GM12891 (cell line): ENCODE results near the gene GTF2A2. TPM values are rescaled to one million over a fixed set of nuclear protein-coding genes. Genes with fewer than 3 reads are reported as not detected.
"Not testable (repeated sequence)": the region's sequence is repeated elsewhere in the genome, so short reads cannot be mapped to it uniquely, and the experiment has no call there.

Source experiments
- DNase-seq: peaks from one replicate; pipeline ENCODE4 v3.0.0; 2011; ENCODE audit warnings: low spot score; ENCODE audit not compliant: insufficient read length
- FAIRE-seq: peaks from 2 replicates; lab custom pipeline; 2011; peaks lifted over from hg19 to GRCh38; lab: Jason Lieb, UNC
- PAX5 ChIP-seq: IDR thresholded peaks from 2 replicates; pipeline ENCODE4 v1.6.1; 2011; ENCODE audit warnings: low read length, moderate library complexity, mild to moderate bottlenecking; ENCODE audit not compliant: insufficient read depth, severe bottlenecking
- POLR2A ChIP-seq: IDR thresholded peaks from 2 replicates; pipeline ENCODE4 v1.6.1; 2011; ENCODE audit warnings: low read depth, low read length, control low read depth
- POLR2AphosphoS5 ChIP-seq: IDR thresholded peaks from 2 replicates; pipeline ENCODE4 v1.6.1; 2011; ENCODE audit warnings: low read depth, low read length, control low read depth
- POU2F2 ChIP-seq: IDR thresholded peaks from 2 replicates; pipeline ENCODE4 v1.6.1; 2011; ENCODE audit warnings: low read depth, mild to moderate bottlenecking, control low read depth, low read length, moderate library complexity
- SPI1 ChIP-seq: IDR thresholded peaks from 2 replicates; pipeline ENCODE4 v1.6.1; 2011; ENCODE audit warnings: low read depth, low read length, control low read depth
- TAF1 ChIP-seq: IDR thresholded peaks from 2 replicates; pipeline ENCODE4 v1.6.1; 2011; ENCODE audit warnings: low read depth, low read length, control low read depth
- polyA plus RNA-seq: library from polyadenylated mRNA; unstranded; fragments of >200 nt; gene quantifications from one replicate; pipeline ENCODE4 v1.2.1, GENCODE V29; 2012; ENCODE audit warnings: low read depth, missing spikeins, inconsistent platforms; ENCODE audit not compliant: missing spikeins

The GTF2A2 gene, protein sequence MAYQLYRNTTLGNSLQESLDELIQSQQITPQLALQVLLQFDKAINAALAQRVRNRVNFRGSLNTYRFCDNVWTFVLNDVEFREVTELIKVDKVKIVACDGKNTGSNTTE
- 115 TPM for polyA plus RNA-seq

DNA sequence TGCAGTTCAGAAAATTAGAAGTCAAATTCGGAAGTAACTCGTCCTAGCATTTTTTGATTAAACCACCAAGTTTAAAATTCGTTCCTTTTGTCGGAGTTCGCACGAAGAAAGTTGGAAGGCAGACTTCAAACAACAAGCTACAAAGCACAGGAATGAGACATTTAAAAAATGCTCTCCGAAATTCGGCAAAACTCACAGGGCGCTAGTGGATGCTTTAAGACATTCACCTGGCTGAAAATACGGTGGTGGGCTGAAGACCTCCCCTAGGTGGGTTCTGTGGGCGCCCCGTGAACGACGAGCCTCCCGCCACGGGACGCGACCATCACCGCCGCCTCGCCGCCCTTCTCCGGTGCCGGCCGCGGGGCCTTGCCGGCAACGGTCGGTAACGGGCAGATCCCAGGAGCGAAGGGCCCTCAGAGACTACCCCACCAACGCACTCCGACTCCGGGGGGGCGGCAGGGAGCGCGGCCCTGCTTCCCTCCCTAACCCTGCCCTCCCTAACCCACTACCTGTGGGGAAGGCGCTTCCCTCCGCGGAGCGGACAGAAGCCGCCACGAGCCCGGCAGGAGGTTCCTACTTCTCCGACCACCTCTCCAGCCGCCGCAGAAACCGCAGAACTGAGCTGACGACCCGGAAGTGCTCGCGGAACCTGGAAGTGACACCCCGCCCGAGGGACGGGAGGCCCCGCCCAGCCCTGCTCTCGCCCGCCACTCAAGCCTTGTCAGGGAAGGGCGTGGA is at the start of gene GTF2A2:
GTF2A2 (minus strand) TSS at position 619 of the 738 bp plus-strand sequence. CDS start 5,238 bp downstream, outside the sequence.
- TF ChIP-seq POLR2A (peak; percentile 77), TAF1 (peak; percentile 64), PAX5 (no peak), POLR2AphosphoS5 (peak; percentile 82), SPI1 (peak; percentile 36; the same call in 1 of the 2 replicates), POU2F2 (no peak)
- FAIRE-seq (peak; percentile 97), DNase-seq (peak; percentile 85)

DNA sequence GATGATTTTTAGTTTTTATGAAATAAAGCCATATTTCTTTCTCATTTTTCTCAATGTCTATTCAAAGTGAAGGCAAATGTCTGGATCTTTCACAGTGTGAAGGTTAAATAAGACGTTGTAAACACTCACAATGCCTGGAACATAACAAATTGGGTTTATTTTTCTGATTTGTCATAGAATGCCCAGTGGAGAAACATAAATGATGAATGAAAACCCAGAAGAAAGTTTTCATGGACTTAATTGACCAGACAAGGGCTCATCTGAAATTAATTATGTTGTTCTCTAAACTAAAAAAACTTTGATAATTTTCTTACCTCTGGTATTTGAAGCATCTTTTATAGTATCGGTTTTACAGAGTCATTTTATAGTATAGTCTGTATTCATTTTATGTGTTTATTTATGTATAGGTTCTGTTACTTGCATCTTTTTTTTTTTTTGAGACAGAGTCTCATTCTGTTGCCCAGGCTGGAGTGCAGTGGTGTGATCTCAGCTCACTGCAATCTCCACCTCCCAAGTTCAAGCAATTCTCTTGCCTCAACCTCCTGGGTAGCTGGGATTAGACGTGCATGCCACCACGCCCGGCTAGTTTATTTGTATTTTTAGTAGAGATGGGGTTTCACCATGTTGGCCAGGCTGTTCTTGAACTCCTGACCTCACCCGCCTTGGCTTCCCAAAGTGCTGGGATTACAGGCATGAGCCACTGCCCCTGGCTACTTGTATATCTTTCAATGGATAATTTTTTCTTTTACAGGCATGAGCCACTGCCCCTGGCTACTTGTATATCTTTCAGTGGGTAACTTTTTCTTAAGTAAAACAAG is 46.9 kb upstream of the GTF2A2 start:
- DNase-seq (no peak), FAIRE-seq (no peak)
- TF ChIP-seq POLR2AphosphoS5 (no peak), SPI1 (no peak), POU2F2 (no peak), TAF1 (no peak), PAX5 (no peak), POLR2A (no peak)

DNA sequence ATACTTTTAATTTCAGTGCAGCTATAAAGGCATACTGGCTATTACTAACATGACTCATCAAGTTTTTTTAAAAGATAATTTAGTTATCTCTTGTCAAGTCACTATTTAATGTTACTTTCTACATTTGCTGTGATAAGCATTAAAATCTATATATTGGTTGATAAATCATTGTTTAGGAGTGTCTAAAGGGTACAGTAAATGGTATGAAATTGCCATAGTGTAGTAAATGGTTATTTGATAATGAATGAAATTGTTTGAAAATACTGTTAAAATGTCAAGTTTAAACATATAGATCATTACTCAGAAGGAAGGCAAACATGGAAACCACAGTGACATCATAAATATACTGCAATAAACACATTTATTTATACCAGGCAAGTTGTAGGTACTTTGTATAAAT is 45.0 kb upstream of the GTF2A2 start:
- no peak for FAIRE-seq

DNA sequence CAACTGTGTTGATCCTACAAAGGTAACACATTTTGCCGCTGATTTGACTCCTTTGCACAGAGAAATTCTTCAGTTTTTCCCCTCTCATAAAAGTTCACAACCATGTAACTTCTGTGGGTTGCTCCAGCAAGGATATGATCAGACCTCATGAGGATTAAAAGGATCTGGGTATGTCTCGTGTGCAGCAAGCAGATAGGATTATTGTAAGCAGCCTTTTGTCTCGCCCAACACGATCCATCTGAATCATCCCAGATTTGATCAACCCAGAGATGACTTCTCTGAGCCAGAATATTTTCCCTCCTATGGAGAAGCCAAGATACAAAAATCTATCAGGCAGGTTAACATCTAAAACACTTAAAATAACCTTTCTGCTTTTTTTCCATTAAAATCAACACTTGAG is 44.6 kb upstream of the GTF2A2 start:
- TF ChIP-seq POLR2AphosphoS5 (no peak), POU2F2 (no peak), POLR2A (no peak), SPI1 (no peak), PAX5 (no peak), TAF1 (no peak)
- FAIRE-seq: no peak
- DNase-seq: no peak

More for the DNA sequence above, 45.0 kb upstream of the GTF2A2 start:
- no peak for DNase-seq
- no peak for TF ChIP-seq SPI1
- TF ChIP-seq PAX5: no peak

DNA sequence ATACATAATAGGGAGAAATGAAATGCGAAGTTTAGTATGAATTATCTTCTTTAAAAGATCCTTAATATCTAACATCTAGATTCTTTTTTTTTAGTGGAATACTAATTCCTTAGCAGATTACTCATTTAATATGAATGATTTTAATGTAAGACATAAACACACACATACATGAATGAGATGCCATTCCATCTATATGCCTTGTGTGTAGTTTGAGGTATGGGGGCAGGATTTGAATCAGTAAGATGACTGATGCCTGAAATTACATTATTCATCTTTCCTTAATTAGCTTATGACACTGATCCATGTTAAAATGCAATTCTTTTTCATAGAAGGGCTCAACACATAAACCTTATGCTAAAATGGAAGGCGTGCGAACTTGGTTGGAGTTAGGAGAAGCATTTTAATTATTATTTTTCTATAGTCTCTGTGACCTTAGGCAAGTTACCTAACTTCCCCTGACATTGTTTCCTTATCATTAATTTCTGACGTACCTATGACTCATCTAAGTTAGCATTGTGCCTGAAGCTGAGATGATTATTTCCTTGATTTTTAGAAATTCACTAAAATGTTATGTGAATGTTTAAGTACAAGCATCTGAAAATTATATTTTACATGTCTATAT is 42.6 kb upstream of the GTF2A2 start:
- FAIRE-seq (no peak), DNase-seq (no peak)
- no peak for TF ChIP-seq POLR2A
- TF ChIP-seq TAF1: no peak
- TF ChIP-seq SPI1: no peak
- TF ChIP-seq PAX5: no peak
- TF ChIP-seq POU2F2: no peak
- TF ChIP-seq POLR2AphosphoS5: no peak

DNA sequence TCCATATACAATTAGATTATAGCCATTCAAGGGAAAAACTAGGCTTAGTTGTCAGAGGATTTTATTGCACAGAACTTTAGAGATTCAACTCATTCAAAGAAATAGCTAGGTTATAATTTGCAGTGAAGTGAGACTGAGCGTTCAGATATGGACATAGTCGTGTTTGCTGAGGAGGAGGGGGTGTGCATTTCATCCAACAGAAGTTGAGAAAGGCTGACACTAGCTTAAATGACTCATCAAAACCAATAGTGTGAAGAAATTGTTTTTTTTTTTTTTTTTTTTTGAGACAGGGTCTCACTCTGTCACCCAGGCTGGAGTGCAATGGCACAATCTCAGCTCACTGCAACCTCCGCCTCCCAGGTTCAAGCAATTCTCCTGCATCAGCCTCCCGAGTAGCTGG is 40.8 kb upstream of the GTF2A2 start:
- FAIRE-seq, DNase-seq: not testable (repeated sequence)

DNA sequence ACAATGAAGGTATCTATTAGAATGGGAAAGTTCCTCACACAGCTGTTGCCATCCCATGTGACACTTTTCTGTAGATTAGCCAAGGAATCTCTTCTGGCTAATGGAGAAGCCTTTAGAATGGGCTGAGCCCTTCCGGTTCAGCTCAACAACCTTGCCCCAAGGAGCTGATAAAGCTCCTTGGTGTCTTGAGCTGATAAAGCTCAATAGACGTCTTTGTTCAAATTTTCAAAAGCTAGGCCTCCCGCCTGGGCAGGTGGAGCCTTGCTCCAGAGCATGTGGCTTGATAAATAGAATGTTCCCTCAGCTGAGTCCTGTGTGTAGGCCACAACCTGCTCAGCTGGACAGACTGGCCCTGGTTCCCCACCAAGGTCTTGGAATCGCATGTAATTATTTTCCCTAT is 39.0 kb upstream of the GTF2A2 start:
- TF ChIP-seq POLR2AphosphoS5 (no peak), PAX5 (no peak), POLR2A (no peak), SPI1 (no peak), POU2F2 (no peak), TAF1 (no peak)
- no peak for FAIRE-seq
- no peak for DNase-seq

DNA sequence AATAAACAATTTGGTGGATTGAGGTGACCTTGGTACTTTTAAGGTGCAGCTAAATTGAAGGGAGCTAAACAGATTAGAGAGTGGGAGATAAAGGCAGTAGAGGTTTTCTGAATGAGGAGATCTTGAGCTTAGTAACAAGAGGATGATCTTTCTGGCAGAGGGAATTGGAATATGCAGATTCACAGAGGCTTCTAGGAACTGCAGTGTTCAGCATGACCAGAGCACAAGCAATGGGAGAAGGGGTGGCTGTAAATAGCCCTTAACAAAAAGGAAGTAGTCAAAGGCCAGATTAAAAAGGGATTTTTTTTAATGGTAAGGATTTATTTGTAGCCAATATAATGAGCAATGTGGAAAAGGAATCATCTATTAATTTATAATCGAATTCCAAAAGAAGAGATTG is 37.5 kb upstream of the GTF2A2 start:
- no peak for DNase-seq
- no peak for TF ChIP-seq POLR2A
- no peak for TF ChIP-seq POLR2AphosphoS5
- no peak for TF ChIP-seq SPI1
- no peak for TF ChIP-seq TAF1
- no peak for TF ChIP-seq PAX5
- no peak for TF ChIP-seq POU2F2
- no peak for FAIRE-seq

DNA sequence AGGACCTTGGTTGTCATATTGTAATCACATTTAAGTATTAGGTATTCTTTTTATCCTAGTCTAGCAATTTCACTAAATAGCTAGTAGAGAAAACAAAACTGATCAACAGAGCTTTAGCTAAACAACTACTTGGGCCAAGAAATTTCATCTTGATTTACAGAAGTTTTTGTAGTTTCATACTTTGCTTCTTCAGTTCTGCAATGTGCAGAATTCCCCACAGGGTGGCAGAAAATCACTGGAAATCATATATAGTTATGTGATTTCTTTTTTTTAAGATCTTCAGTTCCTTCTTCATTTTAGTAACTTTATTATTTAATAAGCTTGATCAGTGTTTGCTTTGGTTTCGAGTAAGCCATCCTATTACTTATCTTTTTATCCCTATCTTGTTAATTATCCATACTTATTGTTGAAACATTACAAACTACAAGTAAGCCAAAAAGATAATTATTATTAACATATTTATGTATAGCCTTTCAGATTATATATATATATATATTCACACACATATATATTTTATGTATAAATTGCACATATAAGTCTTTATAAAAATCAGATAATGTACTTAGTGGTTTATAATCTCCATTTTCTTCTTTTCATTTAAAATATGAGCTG is 34.0 kb upstream of the GTF2A2 start:
- TF ChIP-seq TAF1: no peak
- no peak for TF ChIP-seq POLR2A
- TF ChIP-seq POU2F2: no peak
- DNase-seq (no peak), FAIRE-seq (no peak)

DNA sequence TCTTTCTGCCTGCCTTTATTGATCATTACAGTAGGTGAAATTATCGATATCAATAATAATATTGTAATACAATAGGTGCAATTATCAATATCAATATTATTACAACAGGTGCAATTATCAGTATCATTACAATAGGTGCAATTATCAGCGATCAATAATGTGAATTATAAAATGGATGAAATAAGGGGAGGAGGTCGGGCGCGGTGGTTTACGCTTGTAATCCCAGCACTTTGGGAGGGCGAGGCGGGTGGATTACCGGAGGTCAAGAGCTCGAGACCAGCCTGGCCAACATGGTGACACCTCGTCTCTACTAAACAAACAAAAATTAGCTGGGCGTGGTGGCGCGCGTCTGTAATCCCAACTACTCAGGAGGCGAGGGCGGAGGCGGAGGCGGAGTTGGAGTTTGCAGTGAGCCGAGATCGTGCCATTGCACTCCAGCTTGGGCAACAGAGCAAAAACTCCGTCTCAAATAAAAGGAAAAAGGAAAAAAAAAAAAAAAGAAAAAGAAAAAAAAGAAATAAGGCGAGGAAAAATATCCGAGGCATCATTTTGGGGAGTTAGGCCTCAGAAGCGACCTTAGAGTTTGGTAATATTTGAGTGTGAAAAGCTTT is 32.4 kb upstream of the GTF2A2 start:
- DNase-seq (no peak), FAIRE-seq (no peak)

More for the DNA sequence above, 32.4 kb upstream of the GTF2A2 start:
- TF ChIP-seq POLR2A: no peak
- no peak for TF ChIP-seq TAF1
- TF ChIP-seq POLR2AphosphoS5: no peak
- no peak for TF ChIP-seq PAX5
- TF ChIP-seq SPI1: no peak
- TF ChIP-seq POU2F2: no peak
